H1 (cell line): Measurements from ENCODE around the gene POLR3H. TPM values are rescaled to one million over a fixed set of nuclear protein-coding genes. Genes with fewer than 3 reads are reported as not detected.

Experiments
- CTCF ChIA-PET: fragments of 300-600 bp; sonication (Branson Sonifier 250); formaldehyde crosslinking; loops from one replicate; lab custom pipeline; 2021; ENCODE audit not compliant: partially characterized antibody; lab: Charles Lee
- POLR2A ChIA-PET: fragments of 300-600 bp; sonication (Branson Sonifier 250); formaldehyde crosslinking; loops from one replicate; lab custom pipeline; 2021; ENCODE audit warnings: inconsistent platforms; ENCODE audit not compliant: partially characterized antibody; lab: Charles Lee
- DNase-seq, 2 experiments: peaks; one replicate each; pipeline versions ENCODE4 v3.0.0 to v3.0.0-alpha.2; 2010 to 2022; ENCODE audit warnings: low spot score in 2 of 2, low read depth in 1 of 2, mixed read lengths in 1 of 2
- FAIRE-seq: peaks from 2 replicates; lab custom pipeline; 2011; peaks lifted over from hg19 to GRCh38; lab: Jason Lieb, UNC
- H2AFZ ChIP-seq: 2 replicates; pipeline ENCODE4 v1.8.1; 2012; ENCODE audit warnings: low read length, inconsistent platforms
- H2AK5ac ChIP-seq: 2 replicates; pipeline ENCODE4 v1.6.1; 2013; ENCODE audit warnings: low read depth, low read length
- H2BK120ac ChIP-seq: replicated peaks from 2 replicates; pipeline ENCODE3; 2013; ENCODE audit warnings: low read depth, low read length, inconsistent platforms
- H2BK12ac ChIP-seq: 2 replicates; pipeline ENCODE4 v1.6.1; 2013; ENCODE audit warnings: low read depth, low read length
- H2BK15ac ChIP-seq: 2 replicates; pipeline ENCODE4 v1.6.1; 2013; ENCODE audit warnings: low read length
- H2BK20ac ChIP-seq: 2 replicates; pipeline ENCODE4 v1.6.1; 2013; ENCODE audit warnings: low read length
- H2BK5ac ChIP-seq: 2 replicates; pipeline ENCODE4 v1.6.1; 2013; ENCODE audit warnings: low read depth, low read length
- H3K14ac ChIP-seq: 2 replicates; pipeline ENCODE4 v1.6.1; 2013; ENCODE audit warnings: inconsistent platforms; ENCODE audit not compliant: insufficient read length
- H3K18ac ChIP-seq: 2 replicates; pipeline ENCODE4 v1.6.1; 2013; ENCODE audit warnings: low read length; ENCODE audit errors: extremely low read depth
- H3K23ac ChIP-seq: 2 replicates; pipeline ENCODE4 v1.6.1; 2013; ENCODE audit warnings: inconsistent platforms; ENCODE audit not compliant: insufficient read length
- H3K23me2 ChIP-seq: 2 replicates; pipeline ENCODE4 v1.6.1; 2013; ENCODE audit warnings: low read depth, low read length
- H3K27ac ChIP-seq: 2 replicates; pipeline ENCODE4 v1.6.1; 2011; ENCODE audit warnings: low read depth, low read length, inconsistent platforms
- H3K27me3 ChIP-seq, 4 experiments: replicated peaks in 1 of 4; 1 replicate in 1 of 4; 2 replicates in 3 of 4; pipeline versions ENCODE4 v1.6.1 to v1.8.1; 2011 to 2013; ENCODE audit warnings: low read length in 3 of 4, mild to moderate bottlenecking in 3 of 4, inconsistent platforms in 2 of 4, mixed read lengths in 2 of 4, moderate library complexity in 1 of 4; ENCODE audit not compliant: control insufficient read depth in 3 of 4, insufficient read depth in 3 of 4; ENCODE audit errors: extremely low read depth in 1 of 4
- H3K36me3 ChIP-seq, 4 experiments: 2 replicates each; pipeline versions ENCODE4 v1.6.1 to v1.8.1; 2011 to 2013; ENCODE audit warnings: mild to moderate bottlenecking in 4 of 4, low read length in 3 of 4, moderate library complexity in 2 of 4, control low read depth in 1 of 4, inconsistent platforms in 1 of 4; ENCODE audit not compliant: insufficient read depth in 4 of 4, control insufficient read depth in 2 of 4
- H3K4ac ChIP-seq: replicated peaks from 2 replicates; pipeline ENCODE3; 2013; ENCODE audit warnings: low read length, low read depth, mixed read lengths, inconsistent platforms; ENCODE audit not compliant: insufficient read length
- H3K4me1 ChIP-seq, 4 experiments: replicated peaks in 1 of 4; 1 replicate in 1 of 4; 2 replicates in 3 of 4; pipeline versions ENCODE4 v1.6.1 to v1.8.1; 2011 to 2013; ENCODE audit warnings: low read length in 3 of 4, inconsistent platforms in 2 of 4, mixed read lengths in 1 of 4; ENCODE audit not compliant: insufficient read depth in 4 of 4, control insufficient read depth in 3 of 4
- H3K4me2 ChIP-seq, 2 experiments: 2 replicates each; pipeline versions ENCODE4 v1.6.1 to v1.8.1; 2011 to 2013; ENCODE audit warnings: low read depth in 2 of 2, low read length in 2 of 2, control low read depth in 1 of 2, inconsistent platforms in 1 of 2, mild to moderate bottlenecking in 1 of 2; ENCODE audit not compliant: insufficient read depth in 1 of 2
- H3K4me3 ChIP-seq, 4 experiments: fragments of 200-600, 300-600 bp in 1 of 4; sonication (generic), shearing (Covaris generic), sonication (Bioruptor Twin) in 1 of 4; 2 replicates each; pipeline versions ENCODE4 v1.5.1 to v1.8.1; 2011 to 2016; ENCODE audit warnings: low read length in 4 of 4, low read depth in 3 of 4, control low read depth in 2 of 4, inconsistent platforms in 2 of 4, mild to moderate bottlenecking in 2 of 4, mixed read lengths in 1 of 4, moderate library complexity in 1 of 4; ENCODE audit not compliant: insufficient read depth in 2 of 4; ENCODE audit errors: extremely low read depth in 1 of 4
- H3K56ac ChIP-seq: replicated peaks from 2 replicates; pipeline ENCODE3; 2013; ENCODE audit warnings: low read depth, mild to moderate bottlenecking, mixed read lengths, low read length, inconsistent platforms; ENCODE audit not compliant: insufficient read length
- H3K79me1 ChIP-seq: 2 replicates; pipeline ENCODE4 v1.6.1; 2013; ENCODE audit warnings: low read depth, low read length, control low read depth
- H3K79me2 ChIP-seq, 2 experiments: 2 replicates each; pipeline versions ENCODE4 v1.6.1 to v1.8.1; 2012 to 2013; ENCODE audit warnings: low read length in 2 of 2, mild to moderate bottlenecking in 2 of 2, inconsistent platforms in 1 of 2; ENCODE audit not compliant: insufficient read depth in 2 of 2, control insufficient read depth in 1 of 2
- H3K9ac ChIP-seq, 4 experiments: replicated peaks in 1 of 4; 1 replicate in 1 of 4; 2 replicates in 3 of 4; pipeline versions ENCODE4 v1.6.1 to v1.8.1; 2011 to 2013; ENCODE audit warnings: low read depth in 3 of 4, low read length in 3 of 4, control low read depth in 2 of 4, mild to moderate bottlenecking in 2 of 4, moderate library complexity in 2 of 4, inconsistent platforms in 1 of 4; ENCODE audit errors: extremely low read depth in 1 of 4
- H3K9me3 ChIP-seq, 2 experiments: 2 replicates each; pipeline versions ENCODE4 v1.6.1 to v1.8.1; 2012 to 2013; ENCODE audit warnings: mild to moderate bottlenecking in 2 of 2, moderate library complexity in 2 of 2, control low read depth in 1 of 2, inconsistent platforms in 1 of 2, low read depth in 1 of 2, low read length in 1 of 2, mixed read lengths in 1 of 2; ENCODE audit not compliant: insufficient read depth in 2 of 2
- H4K20me1 ChIP-seq, 2 experiments: replicated peaks in 1 of 2; 2 replicates each; pipeline versions ENCODE3 to v1.8.1; 2011 to 2013; ENCODE audit warnings: inconsistent platforms in 2 of 2, low read length in 2 of 2, mild to moderate bottlenecking in 1 of 2; ENCODE audit not compliant: insufficient read depth in 2 of 2, control insufficient read depth in 1 of 2
- H4K5ac ChIP-seq: 2 replicates; pipeline ENCODE4 v1.6.1; 2013; ENCODE audit warnings: low read length, low read depth, mixed read lengths, inconsistent platforms; ENCODE audit not compliant: insufficient read length
- H4K8ac ChIP-seq: 2 replicates; pipeline ENCODE4 v1.8.0; 2013; ENCODE audit warnings: mild to moderate bottlenecking, moderate library complexity, low read length, inconsistent platforms; ENCODE audit not compliant: insufficient read depth; ENCODE audit errors: extremely low read depth
- H4K91ac ChIP-seq: replicated peaks from 2 replicates; pipeline ENCODE3; 2013; ENCODE audit warnings: low read length, mixed read lengths, inconsistent platforms; ENCODE audit not compliant: insufficient read length
- CBX5 ChIP-seq: fragments of 300-800, 300-1000 bp; sonication (generic); IDR thresholded peaks from 2 replicates; pipeline ENCODE4 v1.7.1; 2016; ENCODE audit warnings: antibody characterized with exemption, low read length, low read depth
- CBX8 ChIP-seq: fragments of 300-800, 300-1000 bp; sonication (generic); IDR thresholded peaks from 2 replicates; pipeline ENCODE4 v1.7.1; 2016; ENCODE audit warnings: low read depth, low read length, borderline replicate concordance
- JUND ChIP-seq: IDR thresholded peaks from 2 replicates; pipeline ENCODE4 v1.6.1; 2011; ENCODE audit warnings: mild to moderate bottlenecking, improper control_type of control experiment, low read length
- NRF1 ChIP-seq: IDR thresholded peaks from 2 replicates; pipeline ENCODE4 v1.6.1; 2011; ENCODE audit warnings: mild to moderate bottlenecking, low read depth, low read length, improper control_type of control experiment
- RXRA ChIP-seq: IDR thresholded peaks from 2 replicates; pipeline ENCODE4 v1.6.1; 2011; ENCODE audit warnings: low read depth, mild to moderate bottlenecking, low read length, moderate library complexity; ENCODE audit not compliant: insufficient read depth
- SIRT6 ChIP-seq: IDR thresholded peaks from one replicate; pipeline ENCODE4 v1.7.1; 2012; ENCODE audit warnings: low read length, inconsistent platforms
- TAF7 ChIP-seq: optimal IDR thresholded peaks from 2 replicates; pipeline ENCODE3; 2011; ENCODE audit warnings: low read depth, mild to moderate bottlenecking, inconsistent platforms, low read length, moderate library complexity, borderline replicate concordance
- YY1 ChIP-seq: IDR thresholded peaks from 2 replicates; pipeline ENCODE4 v1.6.1; 2011; ENCODE audit warnings: low read depth, mild to moderate bottlenecking, low read length
- WGBS, 2 experiments: shearing (Covaris generic) in 1 of 2; methylation state at CpG; one replicate each; pipeline versions ENCODE4 v1.1.6 to v1.1.7; 2013 to 2015; ENCODE audit warnings: low lambda C conversion rate in 2 of 2, mixed read lengths in 2 of 2, inconsistent platforms in 1 of 2, low coverage in 1 of 2, missing lambda C conversion rate in 1 of 2; ENCODE audit not compliant: insufficient replicate concordance in 2 of 2, insufficient coverage in 1 of 2, insufficient read length in 1 of 2; ENCODE audit errors: extremely low coverage in 1 of 2, missing lambda C conversion rate in 1 of 2; 5-methylcytosine and 5-hydroxymethylcytosine counted together
- polyA plus RNA-seq, 7 experiments: library from polyadenylated mRNA; depleted of rRNA in 3 of 7; stranded (reverse) in 5 of 7; unstranded in 2 of 7; fragments of >200 nt in 5 of 7; fragments of 200-250 nt in 2 of 7; gene quantifications; 1 replicate in 5 of 7; 2 replicates in 1 of 7; 4 replicates in 1 of 7; pipeline versions ENCODE4 v1.2.1 to v1.2.3, GENCODE V29; 2011 to 2013; ENCODE audit warnings: missing spikeins in 2 of 7, mixed read lengths in 2 of 7
- total RNA-seq: library from RNA; stranded (reverse); fragmentation: NEBNext Ultra II Directional; extraction: Animal tissue kit (Norgen Biotek cat#: 25700); gene quantifications from 2 replicates; pipeline ENCODE4 v1.2.1, GENCODE V29; 2021

POLR3H gene
- total and polyA plus RNA-seq, 2 of the 8 experiments (the other 6 are each of a cell fraction or from before 2014, with no cell fraction given), result 29.7 to 39.2 TPM

- CTCF ChIA-PET, result interaction anchor here (0.6 to 7.4 kb wide), 5 partner anchors 10 to 47 kb away, joined by 3 to 46 read pairs (median 13); partner anchors contain the start of gene CSDC2
- WGBS, 2 experiments, result 91% methylated on average over 12 of the region's 12 CpGs; no CpG with 5 or more reads in 1 of the 2 experiments
These were observed 6.8 kb upstream of the POLR3H start for GRCh38 chr22:41550952-41551491.

More at GRCh38 chr22:41550952-41551491, 6.8 kb upstream of the POLR3H start:
- no peak overlapping the region for H3K27ac ChIP-seq
- no peaks in the 10 kb centered on the region for H3K23me2 ChIP-seq
- no peak overlapping the region for H4K8ac ChIP-seq
- no peak overlapping the region for H2BK20ac ChIP-seq
- H4K91ac ChIP-seq, result no peak overlapping the region
- H3K23ac ChIP-seq, result no peak overlapping the region
- H4K5ac ChIP-seq, result no peak overlapping the region
- FAIRE-seq, result no peak
- no peaks in the 10 kb centered on the region for H4K20me1 ChIP-seq
- no peak overlapping the region for H2BK12ac ChIP-seq
- peaks cover 0 to 2% (median 0%) of the 10 kb centered on the region in 4 experiments; a peak in 1 of 7 replicates for H3K4me1 ChIP-seq
- H3K4ac ChIP-seq, result no peak overlapping the region
- H2BK5ac ChIP-seq, result no peak overlapping the region
- no peak overlapping the region for H3K14ac ChIP-seq
- no peak overlapping the region for H3K9ac ChIP-seq
- H3K56ac ChIP-seq, result no peak overlapping the region
- no peaks in the 10 kb centered on the region for H3K36me3 ChIP-seq
- no peak for TF ChIP-seq CBX8
- no peak for TF ChIP-seq RXRA
- no peak for TF ChIP-seq JUND
- TF ChIP-seq NRF1, result no peak
- no peak for TF ChIP-seq CBX5
- no peak for TF ChIP-seq YY1
- no peak for TF ChIP-seq SIRT6
- TF ChIP-seq TAF7, result no peak
- TF ChIP-seq, all 59 proteins: peak for 0
- H2AFZ ChIP-seq, result no peak overlapping the region
- no peak overlapping the region for H2BK120ac ChIP-seq
- DNase-seq, result no peak
- POLR2A ChIA-PET, result interaction anchor here (1.1 kb wide), 1 partner anchor 11 kb away, joined by 4 read pairs; no protein-coding TSS in a partner anchor
- no peak overlapping the region for H3K4me2 ChIP-seq
- no peaks in the 10 kb centered on the region for H3K79me1 ChIP-seq
- no peaks in the 10 kb centered on the region for H3K9me3 ChIP-seq
- no peaks in the 10 kb centered on the region for H3K27me3 ChIP-seq
- no peak overlapping the region for H3K4me3 ChIP-seq
- no peak overlapping the region for H2AK5ac ChIP-seq
- no peaks in the 10 kb centered on the region for H3K79me2 ChIP-seq
- H2BK15ac ChIP-seq, result no peak overlapping the region
- no peak overlapping the region for H3K18ac ChIP-seq
